H1 (cell line): Measurements from ENCODE around the gene GPC2.

Source experiments
- CHD2 ChIP-seq: IDR thresholded peaks from 2 replicates; pipeline ENCODE4 v1.6.1; 2012; ENCODE audit warnings: low read length, improper control_type of control experiment
- EP300 ChIP-seq, 2 experiments: IDR thresholded peaks; 1 replicate in 1 of 2; 2 replicates in 1 of 2; pipeline ENCODE4 v1.6.1; 2011 to 2012; ENCODE audit warnings: low read depth in 2 of 2, low read length in 2 of 2, mild to moderate bottlenecking in 2 of 2, borderline replicate concordance in 1 of 2, inconsistent platforms in 1 of 2, moderate library complexity in 1 of 2
- GTF2F1 ChIP-seq: IDR thresholded peaks from 2 replicates; pipeline ENCODE4 v1.6.1; 2012; ENCODE audit warnings: low read depth, low read length, improper control_type of control experiment, borderline replicate concordance
- MAFK ChIP-seq: IDR thresholded peaks from 2 replicates; pipeline ENCODE4 v1.6.1; 2012; ENCODE audit warnings: low read depth, mild to moderate bottlenecking, improper control_type of control experiment, low read length
- POLR2A ChIP-seq, 2 experiments: IDR thresholded peaks; 1 replicate in 1 of 2; 2 replicates in 1 of 2; pipeline ENCODE4 v1.6.1; 2011; ENCODE audit warnings: low read depth in 2 of 2, low read length in 2 of 2, mild to moderate bottlenecking in 2 of 2; ENCODE audit errors: control extremely low read depth in 1 of 2
- RFX5 ChIP-seq: IDR thresholded peaks from 2 replicates; pipeline ENCODE4 v1.6.1; 2011; ENCODE audit warnings: low read depth, low read length, improper control_type of control experiment, borderline replicate concordance
- SP1 ChIP-seq: IDR thresholded peaks from 2 replicates; pipeline ENCODE4 v1.6.1; 2011; ENCODE audit warnings: low read depth, low read length
- TAF1 ChIP-seq: IDR thresholded peaks from 2 replicates; pipeline ENCODE4 v1.6.1; 2011; ENCODE audit warnings: mild to moderate bottlenecking, low read depth, low read length
- TEAD4 ChIP-seq: IDR thresholded peaks from 2 replicates; pipeline ENCODE4 v1.6.1; 2012; ENCODE audit warnings: low read depth, low read length, inconsistent platforms, mixed read lengths
- TF ChIP-seq, protein P1 (sequence below): IDR thresholded peaks from 2 replicates; pipeline ENCODE4 v1.6.1; 2012; ENCODE audit warnings: inconsistent platforms
- TF ChIP-seq, protein P2 (sequence below), 3 experiments: IDR thresholded peaks; 1 replicate in 2 of 3; 2 replicates in 1 of 3; pipeline versions ENCODE4 v1.5.1 to v1.6.1; 2011; ENCODE audit warnings: low read length in 3 of 3, mild to moderate bottlenecking in 3 of 3, inconsistent platforms in 2 of 3, low read depth in 1 of 3, moderate library complexity in 1 of 3; ENCODE audit not compliant: insufficient read depth in 1 of 3; ENCODE audit errors: control extremely low read depth in 1 of 3
- TF ChIP-seq, protein P3 (sequence below): IDR thresholded peaks from 2 replicates; pipeline ENCODE4 v1.6.1; 2012; ENCODE audit warnings: inconsistent platforms

DNA sequence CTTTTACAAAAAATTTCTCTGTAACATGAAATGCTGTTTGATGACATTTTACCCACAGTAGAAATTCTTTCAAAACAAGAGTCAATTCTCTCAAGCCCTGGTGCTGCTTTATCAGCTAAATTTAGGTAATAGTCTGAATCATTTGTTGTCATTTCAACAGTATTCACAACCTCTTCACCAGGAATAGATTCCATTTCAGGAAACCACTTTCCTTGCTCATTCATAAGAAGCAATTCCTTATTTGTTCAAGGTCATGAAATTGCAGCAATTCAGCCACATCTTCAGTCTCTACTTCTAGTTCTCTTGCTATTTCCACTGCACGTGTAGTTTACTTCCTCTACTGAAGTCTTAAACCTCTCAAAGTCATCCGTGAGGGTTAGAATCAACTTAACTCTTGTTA is 14.6 kb upstream of the GPC2 start:
- TF ChIP-seq TAF1 (no peak), CHD2 (no peak), POLR2A (IDR thresholded peaks at IDR 0.05; ENCODE audit: control extremely low read depth in 1 of 2, low read depth in 2 of 2, low read length in 2 of 2) (no peak), MAFK (no peak), GTF2F1 (no peak), RFX5 (no peak), EP300 (IDR thresholded peaks at IDR 0.05; ENCODE audit: borderline replicate concordance in 1 of 2, low read depth in 2 of 2, low read length in 2 of 2) (no peak), SP1 (no peak), TEAD4 (no peak)
- TF ChIP-seq, protein P1, sequence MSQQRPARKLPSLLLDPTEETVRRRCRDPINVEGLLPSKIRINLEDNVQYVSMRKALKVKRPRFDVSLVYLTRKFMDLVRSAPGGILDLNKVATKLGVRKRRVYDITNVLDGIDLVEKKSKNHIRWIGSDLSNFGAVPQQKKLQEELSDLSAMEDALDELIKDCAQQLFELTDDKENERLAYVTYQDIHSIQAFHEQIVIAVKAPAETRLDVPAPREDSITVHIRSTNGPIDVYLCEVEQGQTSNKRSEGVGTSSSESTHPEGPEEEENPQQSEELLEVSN: no peak
- TF ChIP-seq, protein P2, sequence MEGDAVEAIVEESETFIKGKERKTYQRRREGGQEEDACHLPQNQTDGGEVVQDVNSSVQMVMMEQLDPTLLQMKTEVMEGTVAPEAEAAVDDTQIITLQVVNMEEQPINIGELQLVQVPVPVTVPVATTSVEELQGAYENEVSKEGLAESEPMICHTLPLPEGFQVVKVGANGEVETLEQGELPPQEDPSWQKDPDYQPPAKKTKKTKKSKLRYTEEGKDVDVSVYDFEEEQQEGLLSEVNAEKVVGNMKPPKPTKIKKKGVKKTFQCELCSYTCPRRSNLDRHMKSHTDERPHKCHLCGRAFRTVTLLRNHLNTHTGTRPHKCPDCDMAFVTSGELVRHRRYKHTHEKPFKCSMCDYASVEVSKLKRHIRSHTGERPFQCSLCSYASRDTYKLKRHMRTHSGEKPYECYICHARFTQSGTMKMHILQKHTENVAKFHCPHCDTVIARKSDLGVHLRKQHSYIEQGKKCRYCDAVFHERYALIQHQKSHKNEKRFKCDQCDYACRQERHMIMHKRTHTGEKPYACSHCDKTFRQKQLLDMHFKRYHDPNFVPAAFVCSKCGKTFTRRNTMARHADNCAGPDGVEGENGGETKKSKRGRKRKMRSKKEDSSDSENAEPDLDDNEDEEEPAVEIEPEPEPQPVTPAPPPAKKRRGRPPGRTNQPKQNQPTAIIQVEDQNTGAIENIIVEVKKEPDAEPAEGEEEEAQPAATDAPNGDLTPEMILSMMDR (IDR thresholded peaks at IDR 0.05; ENCODE audit: control extremely low read depth in 1 of 3, insufficient read depth in 1 of 3, low read depth in 1 of 3, low read length in 3 of 3): no peak
- TF ChIP-seq, protein P3, sequence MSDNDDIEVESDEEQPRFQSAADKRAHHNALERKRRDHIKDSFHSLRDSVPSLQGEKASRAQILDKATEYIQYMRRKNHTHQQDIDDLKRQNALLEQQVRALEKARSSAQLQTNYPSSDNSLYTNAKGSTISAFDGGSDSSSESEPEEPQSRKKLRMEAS: no peak
